Neural cell (in vitro differentiated cells): ENCODE measurements around the gene TOR4A. TPM values are rescaled to one million over a fixed set of nuclear protein-coding genes. Genes with fewer than 3 reads are reported as not detected.

Experiments
- H2AFZ ChIP-seq: fragments of 200-600, 300-800 bp; sonication (generic), shearing (Covaris generic); 2 replicates; pipeline ENCODE4 v1.6.0; 2014; ENCODE audit warnings: low read depth, mild to moderate bottlenecking, antibody characterized with exemption, low read length, moderate library complexity
- H3F3A ChIP-seq: fragments of 200-600 bp; shearing (Covaris generic); 2 replicates; pipeline ENCODE4 v1.6.1; 2016; ENCODE audit warnings: mild to moderate bottlenecking, moderate library complexity, mixed read lengths, antibody characterized with exemption, low read length; ENCODE audit not compliant: insufficient read depth, poor library complexity, severe bottlenecking
- H3K27ac ChIP-seq: fragments of 200-600, 300-800 bp; sonication (generic), shearing (Covaris generic); 2 replicates; pipeline ENCODE4 v1.5.1; 2014; ENCODE audit warnings: mild to moderate bottlenecking, low read length, moderate library complexity
- H3K27me3 ChIP-seq: fragments of 300-800, 200-600 bp; sonication (generic), shearing (Covaris generic); 2 replicates; pipeline ENCODE4 v1.6.0; 2014; ENCODE audit warnings: mild to moderate bottlenecking, low read depth, low read length, moderate library complexity; ENCODE audit not compliant: insufficient read depth
- H3K36me3 ChIP-seq: fragments of 300-800, 200-600 bp; sonication (generic), shearing (Covaris generic); 2 replicates; pipeline ENCODE4 v1.5.1; 2014; ENCODE audit warnings: mild to moderate bottlenecking, antibody characterized with exemption, low read length, moderate library complexity; ENCODE audit not compliant: insufficient read depth
- H3K4me2 ChIP-seq: fragments of 300-800, 200-600 bp; sonication (generic), shearing (Covaris generic); 2 replicates; pipeline ENCODE4 v1.6.0; 2014; ENCODE audit warnings: mild to moderate bottlenecking, low read length
- H3K4me3 ChIP-seq: fragments of 300-800, 200-600 bp; sonication (generic), shearing (Covaris generic); 2 replicates; pipeline ENCODE4 v1.5.1; 2014; ENCODE audit warnings: mild to moderate bottlenecking, low read length, moderate library complexity
- H3K79me2 ChIP-seq: fragments of 200-600 bp; shearing (Covaris generic); replicated peaks from 2 replicates; pipeline ENCODE4 v1.6.0; 2014; ENCODE audit warnings: mild to moderate bottlenecking, low read length, moderate library complexity; ENCODE audit not compliant: insufficient read depth
- H3K9ac ChIP-seq: fragments of 300-800, 200-600 bp; sonication (generic), shearing (Covaris generic); 2 replicates; pipeline ENCODE4 v1.6.1; 2016; ENCODE audit warnings: mild to moderate bottlenecking, low read length, mixed read lengths
- H3K9me2 ChIP-seq: fragments of 200-600 bp; shearing (Covaris generic); 2 replicates; pipeline ENCODE4 v1.6.1; 2016; ENCODE audit warnings: mild to moderate bottlenecking, low read length, mixed read lengths; ENCODE audit not compliant: insufficient read depth
- H3K9me3 ChIP-seq: fragments of 200-600, 300-800 bp; sonication (generic), shearing (Covaris generic); 2 replicates; pipeline ENCODE4 v1.6.1; 2016; ENCODE audit warnings: mild to moderate bottlenecking, mixed run types, low read length, moderate library complexity, mixed read lengths
- H4K20me1 ChIP-seq: fragments of 200-600 bp; shearing (Covaris generic); 2 replicates; pipeline ENCODE4 v1.6.1; 2016; ENCODE audit warnings: mild to moderate bottlenecking, mixed run types; ENCODE audit not compliant: insufficient read depth
- CTCF ChIP-seq: fragments of 450-650 bp; IDR thresholded peaks from 2 replicates; pipeline ENCODE4 v1.5.1; 2014; ENCODE audit warnings: antibody characterized with exemption, mild to moderate bottlenecking, moderate library complexity; ENCODE audit not compliant: poor library complexity, severe bottlenecking
- EP300 ChIP-seq: fragments of 450-650 bp; conservative IDR thresholded peaks from 2 replicates; pipeline ENCODE4 v1.6.1; 2014; ENCODE audit warnings: antibody characterized with exemption, mild to moderate bottlenecking, moderate library complexity; ENCODE audit not compliant: poor library complexity, severe bottlenecking
- EZH2 ChIP-seq: fragments of 200-600, 300-800 bp; shearing (Covaris generic), sonication (generic); IDR thresholded peaks from 2 replicates; pipeline ENCODE4 v1.6.1; 2014; ENCODE audit warnings: antibody characterized with exemption, low read length, borderline replicate concordance, mild to moderate bottlenecking; ENCODE audit not compliant: insufficient read depth, poor library complexity, severe bottlenecking
- MXI1 ChIP-seq: fragments of 450-650 bp; conservative IDR thresholded peaks from 2 replicates; pipeline ENCODE4 v1.6.1; 2014; ENCODE audit warnings: antibody characterized with exemption, mild to moderate bottlenecking; ENCODE audit not compliant: poor library complexity, severe bottlenecking
- POLR2AphosphoS5 ChIP-seq: IDR thresholded peaks from 2 replicates; pipeline ENCODE4 v1.6.1; 2012
- RAD21 ChIP-seq: fragments of 450-650 bp; conservative IDR thresholded peaks from 2 replicates; pipeline ENCODE4 v1.6.1; 2014; ENCODE audit warnings: antibody characterized with exemption, mild to moderate bottlenecking, moderate library complexity
- REST ChIP-seq: IDR thresholded peaks from 2 replicates; pipeline ENCODE4 v1.6.1; 2012; ENCODE audit warnings: borderline replicate concordance
- SMC3 ChIP-seq: fragments of 450-650 bp; conservative IDR thresholded peaks from 2 replicates; pipeline ENCODE4 v1.6.1; 2014; ENCODE audit warnings: antibody characterized with exemption, mild to moderate bottlenecking, moderate library complexity; ENCODE audit not compliant: poor library complexity
- TAF1 ChIP-seq: IDR thresholded peaks from 2 replicates; pipeline ENCODE4 v1.6.1; 2012; ENCODE audit warnings: low read depth
- polyA plus RNA-seq: library from polyadenylated mRNA; depleted of rRNA; stranded (reverse); fragments of >200 nt; gene quantifications from 2 replicates; pipeline ENCODE4 v1.2.3, GENCODE V29; 2014

The TOR4A gene
- polyA plus RNA-seq, 1 donor from 2014 or later, result 0.50 TPM

- no peaks in the 10 kb centered on the region for H3K9me2 ChIP-seq
- no peak for TF ChIP-seq EZH2
- TF ChIP-seq POLR2AphosphoS5, result no peak
- TF ChIP-seq RAD21, result no peak
- no peak for TF ChIP-seq MXI1
- TF ChIP-seq REST, result no peak
- TF ChIP-seq TAF1, result no peak
- no peak for TF ChIP-seq EP300
- no peak for TF ChIP-seq CTCF
- no peak for TF ChIP-seq SMC3
- no peaks in the 10 kb centered on the region for H3F3A ChIP-seq
- H3K79me2 ChIP-seq, result no peaks in the 10 kb centered on the region
- no peaks in the 10 kb centered on the region for H3K9me3 ChIP-seq
- no peaks in the 10 kb centered on the region for H3K27me3 ChIP-seq
- no peaks in the 10 kb centered on the region for H4K20me1 ChIP-seq
- H3K4me3 ChIP-seq, result no peak overlapping the region
- H3K4me2 ChIP-seq, result no peak overlapping the region
- no peak overlapping the region for H3K27ac ChIP-seq
- H3K36me3 ChIP-seq, result no peaks in the 10 kb centered on the region
- no peak overlapping the region for H3K9ac ChIP-seq
- no peak overlapping the region for H2AFZ ChIP-seq
Observed at GRCh38 chr9:137266162-137266527, 11.4 kb upstream of the TOR4A start.

GRCh38 chr9:137266585-137267453, 10.7 kb upstream of the TOR4A start:
- no peak overlapping the region for H2AFZ ChIP-seq
- H3K36me3 ChIP-seq, result no peaks in the 10 kb centered on the region

More at GRCh38 chr9:137266585-137267453, 10.7 kb upstream of the TOR4A start:
- Histone ChIP-seq H3K9me3 (no peaks in the 10 kb centered on the region), H3K9ac (no peak overlapping the region), H3K9me2 (no peaks in the 10 kb centered on the region), H3K27ac (no peak overlapping the region), H3K27me3 (no peaks in the 10 kb centered on the region), H3K79me2 (no peaks in the 10 kb centered on the region), H3F3A (no peaks in the 10 kb centered on the region), H4K20me1 (no peaks in the 10 kb centered on the region), H3K4me2 (no peak overlapping the region), H3K4me3 (no peak overlapping the region)
- TF ChIP-seq TAF1 (no peak), RAD21 (no peak), EP300 (no peak), CTCF (no peak), SMC3 (no peak), EZH2 (no peak), REST (no peak), MXI1 (no peak), POLR2AphosphoS5 (no peak)
